Measurements from ENCODE around the gene NPR1.
"Not testable (repeated sequence)": the region's sequence is repeated elsewhere in the genome, so short reads cannot be mapped to it uniquely, and the experiment has no call there.

Gene NPR1

DNA sequence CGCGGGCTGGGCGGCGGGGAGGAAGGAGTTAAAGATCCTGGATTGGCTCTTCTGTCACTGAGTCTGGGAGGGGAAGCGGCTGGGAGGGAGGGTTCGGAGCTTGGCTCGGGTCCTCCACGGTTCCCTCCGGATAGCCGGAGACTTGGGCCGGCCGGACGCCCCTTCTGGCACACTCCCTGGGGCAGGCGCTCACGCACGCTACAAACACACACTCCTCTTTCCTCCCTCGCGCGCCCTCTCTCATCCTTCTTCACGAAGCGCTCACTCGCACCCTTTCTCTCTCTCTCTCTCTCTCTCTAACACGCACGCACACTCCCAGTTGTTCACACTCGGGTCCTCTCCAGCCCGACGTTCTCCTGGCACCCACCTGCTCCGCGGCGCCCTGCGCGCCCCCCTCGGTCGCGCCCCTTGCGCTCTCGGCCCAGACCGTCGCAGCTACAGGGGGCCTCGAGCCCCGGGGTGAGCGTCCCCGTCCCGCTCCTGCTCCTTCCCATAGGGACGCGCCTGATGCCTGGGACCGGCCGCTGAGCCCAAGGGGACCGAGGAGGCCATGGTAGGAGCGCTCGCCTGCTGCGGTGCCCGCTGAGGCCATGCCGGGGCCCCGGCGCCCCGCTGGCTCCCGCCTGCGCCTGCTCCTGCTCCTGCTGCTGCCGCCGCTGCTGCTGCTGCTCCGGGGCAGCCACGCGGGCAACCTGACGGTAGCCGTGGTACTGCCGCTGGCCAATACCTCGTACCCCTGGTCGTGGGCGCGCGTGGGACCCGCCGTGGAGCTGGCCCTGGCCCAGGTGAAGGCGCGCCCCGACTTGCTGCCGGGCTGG lies at the start of gene NPR1:
Gene NPR1 (plus strand): TSS at position 170 of the 818 bp plus-strand sequence. CDS start 421 bp downstream, at position 591.
- peak; percentile 18 to 21 for DNase-seq

DNA sequence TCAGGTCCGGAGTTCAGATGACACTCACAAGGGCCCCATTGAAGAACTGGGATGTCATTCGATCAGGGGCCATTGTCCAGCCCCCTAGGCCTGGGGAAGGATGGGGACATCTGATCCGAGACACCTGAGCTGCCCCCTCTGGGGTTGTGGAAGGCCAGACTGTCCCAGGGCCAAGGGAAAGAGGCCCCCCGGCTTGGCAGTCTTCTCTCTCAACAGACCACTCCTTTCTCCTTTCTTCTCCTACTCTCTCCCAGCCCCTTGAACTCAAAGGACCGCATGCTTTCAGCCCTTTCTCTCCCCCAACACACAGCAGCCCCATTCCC lies 49.2 kb upstream of the NPR1 start:
- DNase-seq = no peak

DNA sequence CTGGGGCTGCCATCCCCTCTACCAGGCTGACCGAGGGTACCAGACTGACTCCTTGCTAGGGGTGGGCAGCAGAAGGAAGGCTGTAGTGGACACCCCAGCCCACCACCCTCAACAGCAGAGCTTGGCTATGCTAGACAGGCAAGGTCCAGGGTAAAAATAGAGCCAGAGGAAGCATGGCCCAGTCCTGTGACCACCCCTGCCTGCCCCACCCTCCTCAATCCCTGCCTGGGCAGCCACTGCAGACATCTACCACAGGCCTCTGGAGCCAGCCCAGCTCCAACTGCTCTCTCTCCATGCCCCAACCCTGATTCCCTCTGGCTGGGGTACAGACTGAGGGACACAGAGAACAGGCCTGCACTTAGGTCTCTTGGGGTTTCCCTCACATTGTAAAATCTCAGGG lies 48.5 kb upstream of the NPR1 start:
- no peak for DNase-seq

DNA sequence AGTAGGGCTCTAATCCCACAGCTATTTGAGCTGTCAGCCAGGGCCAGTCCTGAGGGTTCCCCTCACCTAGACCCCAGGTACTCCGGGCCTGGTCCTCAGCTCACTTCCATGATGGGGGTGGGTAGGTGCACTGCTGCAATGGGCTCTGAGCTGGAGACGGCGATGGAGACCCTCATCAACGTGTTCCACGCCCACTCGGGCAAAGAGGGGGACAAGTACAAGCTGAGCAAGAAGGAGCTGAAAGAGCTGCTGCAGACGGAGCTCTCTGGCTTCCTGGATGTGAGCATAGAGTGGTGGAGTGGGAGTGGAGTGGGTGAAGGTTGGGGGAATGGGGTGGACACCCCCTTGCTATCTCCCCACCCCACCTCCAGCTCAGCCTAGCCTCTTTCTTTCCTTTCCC lies 48.1 kb upstream of the NPR1 start:
- no peak for DNase-seq

DNA sequence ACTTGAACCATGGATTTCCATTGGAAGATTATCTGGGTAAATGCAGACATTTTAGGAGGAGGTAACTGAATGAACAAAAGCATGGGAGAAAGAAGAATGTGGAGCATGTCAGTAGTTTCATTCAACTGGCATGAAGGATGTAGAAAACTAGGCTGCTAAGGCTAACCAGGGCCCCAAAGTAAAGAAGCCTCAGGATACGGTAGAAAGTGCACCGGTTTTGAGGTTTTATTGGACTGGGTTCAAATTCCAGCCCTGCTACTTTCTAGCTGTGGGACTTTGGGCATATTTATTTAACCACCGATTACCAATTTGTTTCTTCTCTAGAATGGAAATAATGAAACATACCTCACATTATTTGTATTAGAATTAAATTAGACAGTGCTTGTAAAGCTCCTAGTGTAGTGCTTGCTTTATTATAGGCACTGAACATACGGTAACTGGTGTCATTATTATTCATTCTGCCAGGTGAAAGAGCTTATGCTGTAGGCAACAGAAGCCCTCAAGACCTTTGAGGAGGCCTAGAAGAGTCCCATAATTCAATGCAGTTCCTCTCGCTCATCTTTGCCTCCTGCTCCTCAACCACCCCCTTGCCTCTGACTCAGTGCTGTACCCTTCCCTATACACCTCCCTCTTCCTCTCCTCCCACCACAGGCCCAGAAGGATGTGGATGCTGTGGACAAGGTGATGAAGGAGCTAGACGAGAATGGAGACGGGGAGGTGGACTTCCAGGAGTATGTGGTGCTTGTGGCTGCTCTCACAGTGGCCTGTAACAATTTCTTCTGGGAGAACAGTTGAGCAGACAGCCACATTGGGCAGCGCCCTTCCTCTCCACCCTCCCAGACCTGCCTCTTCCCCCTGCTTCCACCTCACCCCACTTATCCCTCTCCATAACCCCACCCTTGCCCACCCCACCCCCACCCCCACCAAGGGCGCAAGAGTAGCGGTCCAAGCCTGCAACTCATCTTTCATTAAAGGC lies 47.2 kb upstream of the NPR1 start:
- no peak for DNase-seq

DNA sequence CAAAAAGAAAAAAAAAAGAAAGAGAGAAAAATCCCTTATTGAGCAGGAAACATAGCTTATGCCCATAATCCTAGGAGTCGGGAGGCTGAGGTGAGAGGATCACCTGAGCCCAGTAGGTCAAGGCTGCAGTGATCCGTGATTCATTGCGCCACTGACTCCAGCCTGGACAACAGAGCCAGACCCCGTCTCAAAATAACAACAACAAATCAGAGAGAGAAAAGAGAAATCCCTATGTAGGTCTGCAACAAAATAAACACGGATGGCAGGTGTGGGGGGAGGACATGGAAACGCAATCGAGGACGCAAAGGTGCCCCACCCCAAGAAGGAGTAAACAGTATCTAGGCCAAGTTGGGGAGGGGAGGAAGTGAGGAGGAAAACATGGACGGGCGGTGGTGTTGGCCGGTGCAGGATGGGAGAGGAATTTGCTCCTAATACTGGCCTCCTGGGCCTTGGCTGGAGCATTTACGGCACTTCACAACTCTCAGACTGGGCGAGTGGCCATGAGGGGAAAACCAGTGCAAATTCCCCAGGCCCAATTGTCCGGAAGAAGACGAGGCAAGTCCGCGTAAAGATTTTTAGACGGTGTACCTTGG lies 45.2 kb upstream of the NPR1 start:
- DNase-seq = peak in 1 of 2 experiments; percentile 78

DNA sequence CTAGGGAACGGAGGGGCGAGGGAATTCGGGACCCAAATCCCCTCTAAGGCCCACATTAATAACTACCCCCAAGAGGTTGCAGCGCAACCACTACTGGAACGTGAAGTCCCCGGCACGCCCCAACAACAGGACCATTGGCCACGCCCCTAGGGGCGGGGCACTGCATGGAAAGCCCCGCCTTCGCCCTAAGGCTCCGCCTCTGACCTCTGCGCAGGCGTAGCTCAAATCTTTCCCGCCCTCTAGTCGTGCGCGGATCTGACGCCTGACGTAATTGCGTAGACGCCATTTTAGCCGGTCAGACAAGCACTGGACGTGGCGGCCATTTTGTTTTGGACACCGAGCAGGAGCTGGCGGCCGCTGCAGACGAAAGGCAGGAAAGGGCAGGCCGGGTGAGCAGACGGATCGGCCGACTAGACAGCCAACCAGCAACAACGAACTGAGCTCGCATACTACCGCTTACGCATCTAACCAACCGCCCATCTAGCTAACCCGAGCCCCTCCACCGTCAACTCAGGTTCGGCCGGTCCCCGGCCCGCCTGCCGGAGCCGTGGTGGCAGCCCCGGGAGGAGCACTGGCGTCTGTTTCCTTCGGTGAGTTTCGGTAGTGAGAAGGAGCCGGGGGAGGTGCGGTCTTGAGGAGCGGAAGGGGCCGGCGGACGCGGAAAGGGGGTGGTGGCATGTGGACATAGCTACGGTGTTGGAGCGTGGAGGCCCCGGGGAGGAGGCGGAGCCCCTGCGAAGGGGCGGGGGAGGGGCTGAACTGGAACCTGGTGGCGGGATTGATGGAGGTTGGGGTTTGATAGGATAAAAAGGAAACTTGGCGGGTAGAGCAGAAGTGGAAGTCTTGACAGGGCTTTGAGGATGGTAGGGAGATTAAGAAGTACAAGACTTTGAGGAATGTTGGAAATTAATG lies 44.5 kb upstream of the NPR1 start, which contains the start of gene CHTOP:
Gene CHTOP (plus strand): TSS at position 313 of the 912 bp plus-strand sequence. CDS start 2,523 bp downstream, outside the sequence.
- peak; percentile 100 for DNase-seq

DNA sequence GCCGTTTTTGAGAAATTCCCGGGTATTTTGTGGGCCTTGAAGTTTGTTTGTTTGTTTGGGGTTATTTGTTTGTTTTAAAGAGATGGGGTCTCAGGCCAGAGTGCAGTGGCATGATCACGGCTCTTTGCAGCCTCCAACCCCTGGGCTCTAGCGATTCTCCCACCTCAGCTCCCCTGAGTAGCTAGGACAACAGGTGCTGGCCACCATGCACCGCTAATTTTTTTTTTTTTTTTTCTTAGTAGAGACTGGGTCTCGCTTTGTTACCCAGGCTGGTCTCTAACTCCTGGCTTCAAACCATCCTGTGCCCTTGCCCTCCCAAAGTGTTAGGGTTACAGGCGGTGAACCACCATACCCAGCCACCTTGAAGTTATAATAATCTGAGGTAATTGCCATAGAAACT lies 42.6 kb upstream of the NPR1 start:
- DNase-seq = no peak

DNA sequence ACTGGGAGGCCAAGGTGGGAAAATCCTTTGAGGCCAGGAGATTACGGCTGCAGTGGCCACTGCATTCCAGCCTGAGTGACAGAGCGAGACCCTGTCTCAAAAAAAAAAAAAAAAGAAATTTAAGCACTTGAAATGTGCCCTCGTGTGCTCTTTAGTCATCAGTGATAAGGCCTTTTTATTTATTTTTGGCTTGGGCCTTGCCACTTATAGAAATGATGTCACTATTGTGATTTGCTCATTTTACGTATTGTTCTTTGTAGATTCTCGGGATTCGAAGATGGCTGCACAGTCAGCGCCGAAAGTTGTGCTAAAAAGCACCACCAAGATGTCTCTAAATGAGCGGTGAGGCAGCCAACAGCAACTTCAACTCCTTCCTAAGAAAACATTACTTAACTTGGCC lies 42.2 kb upstream of the NPR1 start:
- DNase-seq = no peak

DNA sequence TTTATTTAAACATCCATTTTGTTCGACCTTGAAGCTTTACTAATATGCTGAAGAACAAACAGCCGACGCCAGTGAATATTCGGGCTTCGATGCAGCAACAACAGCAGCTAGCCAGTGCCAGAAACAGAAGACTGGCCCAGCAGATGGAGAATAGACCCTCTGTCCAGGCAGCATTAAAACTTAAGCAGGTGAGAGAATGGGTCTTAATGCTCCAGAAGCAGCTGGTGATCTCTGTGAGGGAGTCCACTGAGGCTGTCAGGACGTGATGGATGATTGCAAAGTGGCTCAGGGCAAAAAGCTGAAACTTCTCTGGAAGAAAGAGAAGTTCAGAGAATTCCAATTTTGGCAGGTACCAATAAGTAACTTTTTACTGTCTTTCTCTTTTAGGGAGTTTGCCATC lies 40.2 kb upstream of the NPR1 start:
- no peak for DNase-seq

DNA sequence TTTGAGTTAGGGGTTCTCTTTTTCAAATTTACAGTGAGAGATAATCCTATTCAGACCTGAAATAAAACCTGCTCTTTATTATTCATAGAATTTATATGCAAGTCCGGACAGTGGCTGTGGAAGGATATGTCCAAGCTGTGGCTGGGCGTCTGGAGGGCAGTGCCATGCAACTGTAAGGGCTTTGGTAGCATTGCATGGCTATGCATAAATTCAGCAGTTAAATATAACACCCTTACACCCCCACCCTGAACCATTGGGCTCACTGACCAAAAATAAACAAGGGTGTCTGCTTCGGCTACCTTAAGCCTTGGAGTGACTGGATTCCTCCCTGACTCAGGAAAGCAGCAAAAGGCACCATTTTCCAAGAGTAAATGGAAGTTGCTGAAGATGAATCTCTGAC lies 39.2 kb upstream of the NPR1 start:
- DNase-seq = no peak

DNA sequence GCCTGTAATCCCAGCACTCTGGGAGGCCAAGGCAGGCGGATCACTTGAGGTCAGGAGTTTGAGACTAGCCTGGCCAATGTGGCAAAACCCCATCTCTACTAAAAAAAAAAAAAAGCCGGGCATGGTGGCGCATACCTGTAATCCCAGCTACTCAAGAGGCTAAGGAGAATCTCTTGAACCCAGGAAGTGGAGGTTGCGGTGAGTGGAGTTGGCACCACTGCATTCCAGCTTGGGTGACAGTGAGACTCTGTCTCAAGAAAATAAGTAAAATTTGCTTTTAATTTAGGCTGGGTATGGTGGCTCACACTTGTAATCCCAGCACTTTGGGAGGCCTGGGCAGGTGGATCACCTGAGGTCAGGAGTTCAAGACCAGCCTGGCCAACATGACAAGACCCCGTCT lies 38.3 kb upstream of the NPR1 start:
- DNase-seq = not testable (repeated sequence)

DNA sequence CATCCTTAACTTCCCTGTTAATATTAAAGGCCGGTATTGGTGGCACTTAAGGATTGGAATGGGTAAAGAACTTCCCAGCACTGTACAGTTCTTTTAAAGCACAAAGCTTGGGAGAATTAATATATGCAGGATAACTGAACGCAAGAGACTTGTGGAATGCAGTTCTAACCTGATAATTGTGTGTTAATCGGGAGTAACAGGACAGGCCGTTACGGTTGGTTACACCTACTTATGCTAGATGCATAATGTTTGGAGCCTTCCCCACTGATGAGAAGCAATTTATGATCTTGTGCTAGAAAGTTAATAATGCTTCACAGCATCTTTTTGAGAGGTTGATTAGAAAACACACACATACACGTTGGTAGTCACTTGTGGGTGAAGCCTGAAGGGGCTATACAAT lies 37.6 kb upstream of the NPR1 start:
- DNase-seq = no peak

DNA sequence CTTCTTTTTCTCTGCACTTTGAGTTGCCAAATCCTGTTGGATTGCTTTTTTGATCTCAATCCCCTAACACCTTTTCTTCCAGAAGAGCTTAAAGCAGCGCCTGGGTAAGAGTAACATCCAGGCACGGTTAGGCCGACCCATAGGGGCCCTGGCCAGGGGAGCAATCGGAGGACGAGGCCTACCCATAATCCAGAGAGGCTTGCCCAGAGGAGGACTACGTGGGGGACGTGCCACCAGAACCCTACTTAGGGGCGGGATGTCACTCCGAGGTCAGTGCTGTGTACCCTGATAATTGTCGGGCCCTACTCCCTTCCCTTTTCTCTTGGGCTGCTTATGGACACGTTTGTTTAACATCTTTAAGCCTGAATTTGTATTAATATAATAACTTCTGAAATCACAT lies 36.3 kb upstream of the NPR1 start:
- DNase-seq = no peak

DNA sequence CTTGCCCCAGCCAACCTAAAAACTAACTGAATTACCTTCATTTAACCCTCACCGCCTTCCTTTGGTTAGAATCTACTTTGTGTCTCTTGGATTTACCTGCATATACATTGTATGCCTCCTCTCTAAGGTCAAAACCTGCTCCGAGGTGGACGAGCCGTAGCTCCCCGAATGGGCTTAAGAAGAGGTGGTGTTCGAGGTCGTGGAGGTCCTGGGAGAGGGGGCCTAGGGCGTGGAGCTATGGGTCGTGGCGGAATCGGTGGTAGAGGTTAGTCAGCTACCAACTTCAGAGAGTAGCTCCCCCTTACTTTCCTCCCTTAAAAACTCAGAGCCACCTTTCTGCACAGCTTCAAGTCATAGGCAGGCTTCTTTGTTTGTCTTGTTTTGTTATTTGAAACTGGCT lies 35.4 kb upstream of the NPR1 start:
- DNase-seq = no peak

DNA sequence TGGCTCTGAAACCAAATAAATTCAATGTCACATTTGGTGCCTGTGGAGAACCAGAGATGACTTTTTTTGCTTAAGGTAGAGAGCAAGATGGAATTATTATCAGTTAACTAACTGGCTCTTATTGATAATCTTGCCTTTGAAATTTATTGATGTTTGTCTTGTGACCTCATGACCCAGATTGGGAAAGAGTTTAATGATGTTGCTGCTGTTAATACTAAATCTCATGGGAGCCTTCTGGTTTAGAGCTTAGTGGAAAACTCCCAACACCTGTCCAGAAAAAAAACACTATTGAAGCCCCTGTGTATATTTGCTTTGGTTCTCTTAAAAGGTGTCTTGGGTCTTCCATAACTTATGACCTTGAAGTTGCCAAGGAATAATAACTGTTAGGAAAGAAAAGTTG lies 34.7 kb upstream of the NPR1 start:
- no peak for DNase-seq

DNA sequence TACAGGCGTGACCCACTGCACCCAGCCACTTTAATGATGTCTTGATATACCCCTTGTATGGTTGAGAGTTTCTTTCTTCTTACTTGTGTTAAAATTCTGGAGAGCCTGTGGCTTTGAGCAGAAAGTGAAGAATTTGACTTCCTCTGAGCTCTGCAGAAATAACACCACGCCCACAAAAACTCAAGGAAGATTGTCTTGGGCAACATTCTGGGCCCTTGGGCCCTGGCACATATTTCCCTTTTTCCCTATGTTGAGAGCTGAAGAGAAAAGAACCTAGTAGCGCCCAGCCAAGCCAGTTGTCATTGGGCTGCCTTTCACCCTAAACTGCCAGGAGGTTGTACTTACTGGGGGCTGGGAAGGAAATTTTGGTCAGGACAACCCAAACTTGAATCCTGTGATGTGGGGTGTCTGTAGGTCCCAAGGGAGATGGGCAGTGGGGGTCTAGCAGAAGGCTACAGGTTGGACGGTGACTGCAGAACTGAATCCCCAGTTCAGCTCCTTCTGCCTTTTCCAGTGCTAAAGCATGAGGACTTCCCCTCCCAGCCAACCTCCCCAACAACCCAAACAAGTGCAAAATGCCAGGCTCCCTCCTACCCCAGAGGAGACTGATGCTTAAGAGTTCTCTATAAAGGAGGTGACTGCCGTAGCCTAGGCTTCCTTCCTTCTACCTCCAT lies 31.7 kb upstream of the NPR1 start:
- DNase-seq = no peak

DNA sequence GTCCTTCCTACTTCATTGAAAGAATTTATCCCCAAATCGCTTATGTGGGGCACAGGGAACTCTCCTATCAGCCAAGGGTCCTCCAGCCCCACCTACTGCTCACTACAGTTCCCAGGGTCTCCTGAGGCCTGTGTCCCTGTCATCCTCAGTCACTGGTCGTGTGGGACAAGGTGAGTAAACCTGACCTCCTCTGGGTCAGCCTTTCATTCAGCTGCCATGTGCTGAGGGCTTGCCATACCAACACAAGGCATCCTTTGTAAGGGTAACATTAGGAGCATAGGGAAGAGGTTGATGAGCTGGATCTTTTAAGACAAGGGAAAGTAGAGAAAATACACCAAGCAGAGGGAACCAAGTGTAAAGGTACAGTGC lies 31.2 kb upstream of the NPR1 start:
- no peak for DNase-seq

DNA sequence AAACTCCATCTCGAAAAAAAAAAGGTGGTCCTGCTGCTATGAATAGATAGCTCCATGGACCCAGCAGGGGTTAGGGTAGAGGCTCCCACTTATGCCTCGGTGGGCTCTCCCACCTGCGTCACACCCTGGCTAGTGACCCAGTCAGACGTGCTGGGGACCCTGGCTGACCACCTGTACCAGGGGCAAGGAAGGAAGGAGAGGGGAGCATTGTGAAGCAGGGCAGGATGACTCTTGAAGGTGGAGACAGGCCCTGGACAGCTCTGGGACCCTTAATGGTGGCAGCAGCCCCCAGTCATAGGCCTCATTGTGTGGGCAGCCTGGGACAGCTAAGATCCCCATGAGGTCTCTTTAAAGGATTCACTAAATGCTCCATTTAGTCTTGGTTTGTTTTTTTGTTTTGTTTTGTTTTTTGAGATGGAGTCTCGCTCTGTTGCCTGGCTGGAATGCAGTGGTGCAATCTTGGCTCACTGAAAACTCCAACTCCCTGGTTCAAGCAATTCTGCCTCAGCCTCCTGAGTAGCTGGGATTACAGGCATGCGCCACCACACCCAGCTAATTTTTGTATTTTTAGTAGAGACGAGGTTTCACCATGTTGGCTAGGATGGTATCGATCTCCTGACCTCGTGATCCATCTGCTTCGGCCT lies 30.4 kb upstream of the NPR1 start:
- no peak for DNase-seq

DNA sequence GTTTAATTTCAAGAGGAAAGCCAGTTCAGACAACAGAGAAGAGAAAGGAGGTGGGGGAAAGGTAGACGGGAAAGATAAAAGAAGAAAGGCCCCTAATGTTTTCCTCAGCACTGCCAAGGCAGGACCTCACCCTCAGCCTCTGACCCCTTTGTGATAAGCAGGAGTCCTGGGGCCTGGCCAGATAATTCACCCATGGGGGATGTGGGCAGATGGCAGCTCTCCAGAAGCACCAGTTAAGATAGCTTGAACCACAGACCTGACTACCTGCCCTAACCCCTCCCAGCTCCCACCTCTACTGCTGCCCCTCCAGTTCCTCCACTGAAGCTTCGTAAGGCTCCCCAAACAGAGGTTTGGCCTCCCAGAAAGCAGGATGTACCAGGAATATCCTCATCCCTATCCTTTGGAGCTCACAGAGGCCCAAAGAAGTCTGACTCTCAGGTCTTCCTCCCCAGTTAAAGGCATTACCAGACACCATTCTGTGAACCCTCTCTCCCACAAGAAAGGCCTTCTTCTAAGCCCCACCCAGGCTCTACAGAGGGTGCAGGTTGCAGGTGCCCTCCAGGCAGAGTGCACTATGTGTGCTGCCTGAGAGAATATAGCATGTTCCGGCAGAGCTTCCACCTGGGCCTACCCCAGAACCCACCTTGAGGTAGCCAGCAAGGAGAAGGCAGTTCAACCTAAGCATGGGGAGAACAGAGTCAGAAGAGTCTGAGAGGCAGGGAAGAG lies 29.2 kb upstream of the NPR1 start:
- DNase-seq = peak; percentile 70 to 71

DNA sequence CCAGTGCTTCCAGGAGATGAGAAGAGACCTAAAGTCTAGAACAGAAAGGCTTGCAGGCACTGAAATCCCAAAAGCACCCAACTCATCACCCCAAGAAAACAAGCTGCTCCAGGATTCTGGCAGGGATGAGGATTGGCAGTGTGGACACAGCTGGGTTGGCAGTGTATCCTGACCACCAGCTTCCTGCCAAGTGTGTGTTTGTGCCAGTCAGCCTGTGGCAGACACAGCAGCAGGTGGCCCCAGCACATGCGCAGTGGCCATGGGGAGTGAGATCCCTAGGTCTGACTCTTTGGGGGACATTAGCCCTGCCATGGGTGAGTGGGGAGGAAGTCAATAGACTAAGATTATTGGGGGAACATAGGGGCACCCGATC lies 28.6 kb upstream of the NPR1 start:
- DNase-seq = peak; percentile 84 to 95

Measured in SHP77 (cell line).